22Rv1 (cell line): Measurements from ENCODE around the gene RAPSN.

ENCODE experiments used
- H3K27ac ChIP-seq: fragments of 450-650 bp; 2 replicates; pipeline ENCODE4 v1.5.1; 2017
- ZFX ChIP-seq: fragments of 450-650 bp; IDR thresholded peaks from 2 replicates; pipeline ENCODE4 v1.6.1; 2017; ENCODE audit warnings: antibody characterized with exemption, borderline replicate concordance
- TF ChIP-seq, protein P1 (sequence below): fragments of 450-650 bp; IDR thresholded peaks from 2 replicates; pipeline ENCODE4 v1.5.1; 2017; ENCODE audit warnings: mild to moderate bottlenecking

The RAPSN gene

GRCh38 chr11:47392546-47393162 lies 56.3 kb downstream of the RAPSN start:
- H3K27ac ChIP-seq: no peak overlapping the region
- TF ChIP-seq, protein P1, sequence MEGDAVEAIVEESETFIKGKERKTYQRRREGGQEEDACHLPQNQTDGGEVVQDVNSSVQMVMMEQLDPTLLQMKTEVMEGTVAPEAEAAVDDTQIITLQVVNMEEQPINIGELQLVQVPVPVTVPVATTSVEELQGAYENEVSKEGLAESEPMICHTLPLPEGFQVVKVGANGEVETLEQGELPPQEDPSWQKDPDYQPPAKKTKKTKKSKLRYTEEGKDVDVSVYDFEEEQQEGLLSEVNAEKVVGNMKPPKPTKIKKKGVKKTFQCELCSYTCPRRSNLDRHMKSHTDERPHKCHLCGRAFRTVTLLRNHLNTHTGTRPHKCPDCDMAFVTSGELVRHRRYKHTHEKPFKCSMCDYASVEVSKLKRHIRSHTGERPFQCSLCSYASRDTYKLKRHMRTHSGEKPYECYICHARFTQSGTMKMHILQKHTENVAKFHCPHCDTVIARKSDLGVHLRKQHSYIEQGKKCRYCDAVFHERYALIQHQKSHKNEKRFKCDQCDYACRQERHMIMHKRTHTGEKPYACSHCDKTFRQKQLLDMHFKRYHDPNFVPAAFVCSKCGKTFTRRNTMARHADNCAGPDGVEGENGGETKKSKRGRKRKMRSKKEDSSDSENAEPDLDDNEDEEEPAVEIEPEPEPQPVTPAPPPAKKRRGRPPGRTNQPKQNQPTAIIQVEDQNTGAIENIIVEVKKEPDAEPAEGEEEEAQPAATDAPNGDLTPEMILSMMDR: no peak
- TF ChIP-seq ZFX: no peak

GRCh38 chr11:47391711-47392432 lies 57.1 kb downstream of the RAPSN start:
- TF ChIP-seq, protein P1: no peak
- TF ChIP-seq ZFX: no peak

DNA sequence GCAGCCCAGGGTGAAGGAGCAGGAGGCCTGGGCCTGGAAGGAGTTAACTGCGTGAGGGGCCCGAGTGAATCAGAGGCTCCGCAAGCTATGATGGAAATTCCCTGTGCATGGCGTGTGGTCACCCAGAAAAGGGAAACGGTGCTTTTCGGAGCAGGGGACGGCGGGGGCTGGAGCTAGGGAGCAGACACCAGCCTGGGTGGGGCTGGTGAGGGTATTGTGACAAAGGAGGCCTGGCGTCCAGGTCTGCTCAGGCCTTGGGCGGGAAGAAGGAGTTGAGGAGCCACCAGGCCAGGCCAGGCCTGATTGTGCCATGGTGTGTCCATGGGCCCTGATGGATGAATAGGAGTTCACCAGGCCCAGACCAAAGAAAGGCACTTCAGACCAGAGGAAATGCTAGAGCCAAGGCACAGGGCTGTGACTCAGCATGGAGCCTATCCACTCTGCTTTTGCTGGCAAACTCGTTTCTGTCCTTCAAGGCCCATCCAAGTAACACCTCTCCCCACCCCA lies 57.8 kb downstream of the RAPSN start:
- H3K27ac ChIP-seq: no peak overlapping the region

More at GRCh38 chr11:47391711-47392432, 57.1 kb downstream of the RAPSN start:
- no peak overlapping the region for H3K27ac ChIP-seq

GRCh38 chr11:47390422-47390760 lies 58.5 kb downstream of the RAPSN start:
- H3K27ac ChIP-seq: no peak overlapping the region
- no peak for TF ChIP-seq ZFX
- TF ChIP-seq, protein P1: no peak

More for the DNA sequence above, 57.8 kb downstream of the RAPSN start:
- TF ChIP-seq ZFX: no peak
- TF ChIP-seq, protein P1: no peak

- no peak for TF ChIP-seq ZFX
- TF ChIP-seq, protein P1: no peak
- H3K27ac ChIP-seq: no peak overlapping the region
Measured at GRCh38 chr11:47389577-47390421, 59.1 kb downstream of the RAPSN start.

DNA sequence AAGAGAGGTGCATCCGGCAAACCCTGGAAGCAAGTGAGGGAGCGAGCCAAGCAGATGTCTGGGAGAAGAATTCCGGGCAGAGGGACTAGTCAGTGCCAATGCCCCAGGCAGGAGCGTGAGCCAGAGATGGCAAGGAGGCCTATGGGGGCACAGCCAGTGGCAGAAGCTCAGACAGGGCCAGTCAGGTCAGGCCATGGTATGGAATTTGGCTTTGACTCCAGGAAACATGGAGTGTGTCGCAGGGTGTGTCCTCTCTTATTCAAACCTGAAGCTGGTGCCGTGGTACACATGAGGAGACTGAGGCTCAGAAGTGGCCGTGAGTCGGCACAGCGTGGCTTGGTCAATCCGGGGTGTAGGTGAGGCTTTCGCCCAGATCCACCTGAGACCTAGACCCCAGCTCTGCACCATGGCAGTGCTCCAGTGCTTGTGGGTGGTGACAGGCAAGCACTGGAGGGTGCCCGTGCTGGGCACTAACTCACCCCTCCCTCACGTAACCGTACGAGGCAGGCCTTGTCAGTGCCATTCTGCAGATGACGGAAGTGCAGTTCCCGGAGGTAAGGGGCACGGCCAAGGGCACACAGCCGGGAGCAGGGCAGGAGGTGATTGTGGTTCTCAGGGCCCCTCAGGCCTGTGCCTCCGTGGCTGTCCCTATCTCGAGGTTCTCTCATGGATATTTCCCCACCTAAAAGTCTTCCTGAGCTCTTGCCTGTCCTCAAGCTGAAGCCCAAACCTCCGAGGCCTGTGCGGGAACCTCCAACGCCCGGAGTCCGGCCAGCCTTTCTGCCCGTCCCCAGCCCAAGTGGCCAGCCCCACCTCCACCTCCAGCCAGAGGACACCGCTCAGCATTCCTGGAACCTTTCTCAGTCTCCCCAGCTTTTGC lies 60.0 kb downstream of the RAPSN start:
- H3K27ac ChIP-seq: no peak overlapping the region
- TF ChIP-seq, protein P1: no peak
- no peak for TF ChIP-seq ZFX
